Body of pancreas (tissue), 4 donors: ENCODE results near the gene RALB. TPM values are rescaled to one million over a fixed set of nuclear protein-coding genes. Genes with fewer than 3 reads are reported as not detected.

Experiments
- ATAC-seq: fragments of 150-250 bp; one replicate; pipeline ENCODE4 v1.9.1; 2016
- DNase-seq, 4 donors: peaks; one replicate each; pipeline ENCODE4 v3.0.0-alpha.2; 2019
- H3K27ac ChIP-seq, 4 donors: fragments of 200-600 bp; sonication (generic); 1 replicate in 3 of 4; 2 replicates in 1 of 4; pipeline versions ENCODE4 v1.5.1 to v1.6.1; 2016 to 2019; ENCODE audit warnings: mild to moderate bottlenecking in 1 of 4, mixed read lengths in 1 of 4, moderate library complexity in 1 of 4
- H3K27me3 ChIP-seq, 2 donors: fragments of 200-600 bp; sonication (generic); one replicate each; pipeline ENCODE4 v1.6.0; 2016; ENCODE audit warnings: mild to moderate bottlenecking in 1 of 2
- H3K36me3 ChIP-seq, 2 donors: fragments of 200-600 bp; sonication (generic); replicated peaks in 1 of 2; 2 replicates each; pipeline ENCODE4 v1.5.1; 2016; ENCODE audit warnings: low read depth in 2 of 2; ENCODE audit not compliant: insufficient read depth in 1 of 2
- H3K4me1 ChIP-seq: fragments of 200-600 bp; sonication (generic); one replicate; pipeline ENCODE4 v1.6.0; 2016
- H3K4me3 ChIP-seq, 2 donors: fragments of 200-600 bp; sonication (generic); 1 replicate in 1 of 2; 2 replicates in 1 of 2; pipeline ENCODE4 v1.5.1; 2016 to 2019
- H3K9me3 ChIP-seq, 3 donors: fragments of 200-600 bp; sonication (generic); 1 replicate in 2 of 3; 2 replicates in 1 of 3; pipeline ENCODE4 v1.5.1; 2016
- POLR2A ChIP-seq, 3 donors: fragments of 450-650 bp; IDR thresholded peaks; one replicate each; pipeline ENCODE4 v1.6.1; 2016; ENCODE audit warnings: antibody characterized with exemption in 3 of 3, mild to moderate bottlenecking in 2 of 3
- WGBS, 2 donors: methylation state at CpG; one replicate each; pipeline ENCODE4 v1.1.5; 2017; 5-methylcytosine and 5-hydroxymethylcytosine counted together
- intact Hi-C: fragments of 100-400 bp; cut with DNase I; formaldehyde crosslinking; loops from one replicate; pipeline ENCODE4 v1.15.1; 2023
- total RNA-seq, 2 donors: library from RNA; depleted of rRNA; stranded (reverse); fragments of >200 nt; gene quantifications; one replicate each; pipeline ENCODE4 v1.1.0, GENCODE V29; 2016
- TF ChIP-seq, protein P1 (sequence below), 7 experiments: fragments of 450-650 bp in 4 of 7; fragments of 200-600 bp in 3 of 7; sonication (generic) in 3 of 7; IDR thresholded peaks; one replicate each; pipeline ENCODE4 v1.5.1; 2016 to 2019; ENCODE audit warnings: antibody characterized with exemption in 7 of 7

Gene RALB
- total RNA-seq, 2 donors from 2014 or later = 17.8 to 21.3 TPM

- WGBS, 2 donors = 90 to 91% methylated on average over 8 to 10 of the region's 10 CpGs
- intact Hi-C loops = no loop called here
- TF ChIP-seq POLR2A (IDR thresholded peaks at IDR 0.05) = no peak
- TF ChIP-seq, protein P1, sequence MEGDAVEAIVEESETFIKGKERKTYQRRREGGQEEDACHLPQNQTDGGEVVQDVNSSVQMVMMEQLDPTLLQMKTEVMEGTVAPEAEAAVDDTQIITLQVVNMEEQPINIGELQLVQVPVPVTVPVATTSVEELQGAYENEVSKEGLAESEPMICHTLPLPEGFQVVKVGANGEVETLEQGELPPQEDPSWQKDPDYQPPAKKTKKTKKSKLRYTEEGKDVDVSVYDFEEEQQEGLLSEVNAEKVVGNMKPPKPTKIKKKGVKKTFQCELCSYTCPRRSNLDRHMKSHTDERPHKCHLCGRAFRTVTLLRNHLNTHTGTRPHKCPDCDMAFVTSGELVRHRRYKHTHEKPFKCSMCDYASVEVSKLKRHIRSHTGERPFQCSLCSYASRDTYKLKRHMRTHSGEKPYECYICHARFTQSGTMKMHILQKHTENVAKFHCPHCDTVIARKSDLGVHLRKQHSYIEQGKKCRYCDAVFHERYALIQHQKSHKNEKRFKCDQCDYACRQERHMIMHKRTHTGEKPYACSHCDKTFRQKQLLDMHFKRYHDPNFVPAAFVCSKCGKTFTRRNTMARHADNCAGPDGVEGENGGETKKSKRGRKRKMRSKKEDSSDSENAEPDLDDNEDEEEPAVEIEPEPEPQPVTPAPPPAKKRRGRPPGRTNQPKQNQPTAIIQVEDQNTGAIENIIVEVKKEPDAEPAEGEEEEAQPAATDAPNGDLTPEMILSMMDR (IDR thresholded peaks at IDR 0.05) = no peak
- H3K4me1 ChIP-seq = peaks cover 17% of the 10 kb centered on the region
- H3K27ac ChIP-seq = no peak overlapping the region
- no peaks in the 10 kb centered on the region for H3K9me3 ChIP-seq
- H3K27me3 ChIP-seq = no peaks in the 10 kb centered on the region
- H3K36me3 ChIP-seq = no peaks in the 10 kb centered on the region
- DNase-seq = no peak
- no peak for ATAC-seq
- H3K4me3 ChIP-seq = no peak overlapping the region
Measured at GRCh38 chr2:120240901-120241429, 11.7 kb upstream of the RALB start.

DNA sequence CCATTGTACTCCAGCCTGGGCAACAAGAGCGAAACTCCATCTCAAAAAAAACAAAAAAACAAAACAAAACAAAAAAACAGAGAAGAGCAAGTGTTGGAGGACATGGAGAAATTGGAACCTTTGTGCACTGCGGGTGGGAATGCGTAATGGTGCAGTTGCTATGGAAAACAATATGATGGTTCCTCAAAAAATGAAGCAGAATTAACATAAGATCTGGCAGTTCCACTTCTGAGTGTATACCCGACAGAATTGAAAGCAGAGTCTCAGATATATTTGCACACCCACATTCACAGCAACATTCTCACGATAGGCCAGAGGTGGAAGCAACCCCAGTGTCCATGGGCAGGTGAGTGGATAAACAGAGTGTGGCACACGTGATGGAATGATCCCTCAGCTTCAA is 11.0 kb upstream of the RALB start:
- Histone ChIP-seq H3K4me3 (no peak overlapping the region), H3K27ac (no peak overlapping the region), H3K27me3 (no peaks in the 10 kb centered on the region), H3K9me3 (no peaks in the 10 kb centered on the region), H3K4me1 (peaks cover 23% of the 10 kb centered on the region), H3K36me3 (no peaks in the 10 kb centered on the region)
- intact Hi-C loops = no loop called here
- 83 to 86% methylated on average over 6 of the region's 6 CpGs for WGBS, 2 donors
- no peak for TF ChIP-seq POLR2A (IDR thresholded peaks at IDR 0.05)
- TF ChIP-seq, protein P1 (IDR thresholded peaks at IDR 0.05) = no peak
- DNase-seq (no peak), ATAC-seq (no peak)

GRCh38 chr2:120243211-120243610 is 9.4 kb upstream of the RALB start:
- ATAC-seq (no peak), DNase-seq (no peak)
- Histone ChIP-seq H3K36me3 (no peaks in the 10 kb centered on the region), H3K4me3 (no peak overlapping the region), H3K27me3 (no peaks in the 10 kb centered on the region), H3K27ac (no peak overlapping the region), H3K9me3 (no peaks in the 10 kb centered on the region), H3K4me1 (peaks cover 23% of the 10 kb centered on the region)
- 78 to 90% methylated on average over 3 of the region's 3 CpGs for WGBS, 2 donors
- intact Hi-C loops = no loop called here
- TF ChIP-seq, protein P1 (IDR thresholded peaks at IDR 0.05) = no peak
- no peak for TF ChIP-seq POLR2A (IDR thresholded peaks at IDR 0.05)

DNA sequence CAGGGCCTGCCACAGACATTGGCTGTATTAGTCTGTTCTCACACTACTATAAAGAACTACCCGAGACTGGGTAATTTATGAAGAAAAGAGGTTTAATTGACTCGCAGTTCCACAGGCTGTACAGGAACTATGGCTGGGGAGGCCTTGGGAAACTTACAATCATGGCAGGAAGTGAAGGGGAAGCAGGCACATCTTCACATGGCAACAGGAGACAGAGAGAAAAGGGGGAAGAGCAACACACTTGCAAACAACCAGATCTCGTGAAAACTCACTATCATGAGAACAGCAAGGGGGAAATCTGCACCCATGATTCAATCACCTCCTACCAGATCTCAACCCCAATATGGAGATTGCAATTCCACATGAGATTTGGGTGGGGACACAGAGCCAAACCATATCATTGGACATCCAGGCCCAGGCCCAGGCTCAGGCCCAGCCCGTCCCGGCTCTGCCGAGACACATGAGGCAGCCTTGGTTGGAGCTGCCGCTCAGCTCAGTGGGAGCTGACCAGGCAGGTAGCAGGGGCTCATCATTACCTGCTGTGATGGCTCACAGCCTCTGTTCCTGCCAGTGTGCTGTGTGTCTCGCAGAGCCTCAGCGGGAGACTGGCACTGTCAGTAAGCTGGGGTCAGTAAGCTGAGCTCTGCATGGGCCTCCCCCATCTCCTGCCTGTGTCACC is 8.6 kb upstream of the RALB start:
- no peak for ATAC-seq
- Histone ChIP-seq H3K9me3 (no peaks in the 10 kb centered on the region), H3K36me3 (no peaks in the 10 kb centered on the region), H3K27me3 (no peaks in the 10 kb centered on the region), H3K27ac (no peak overlapping the region), H3K4me3 (no peak overlapping the region), H3K4me1 (peaks cover 23% of the 10 kb centered on the region)
- no peak for TF ChIP-seq POLR2A (IDR thresholded peaks at IDR 0.05)
- TF ChIP-seq, protein P1 (IDR thresholded peaks at IDR 0.05) = no peak
- WGBS, 2 donors = 97% methylated on average over 9 of the region's 9 CpGs
- intact Hi-C loops = no loop called here
- DNase-seq = no peak
